GM12801 (cell line): ENCODE data around the gene SEMA4D.

Source experiments
- CTCF ChIP-seq: IDR thresholded peaks from one replicate; pipeline ENCODE4 v1.5.1; 2011; ENCODE audit warnings: control low read depth; ENCODE audit not compliant: insufficient read length; ENCODE audit errors: extremely low read depth

SEMA4D gene

GRCh38 chr9:89541798-89542197, 43.9 kb upstream of the SEMA4D start:
- no peak for TF ChIP-seq CTCF

DNA sequence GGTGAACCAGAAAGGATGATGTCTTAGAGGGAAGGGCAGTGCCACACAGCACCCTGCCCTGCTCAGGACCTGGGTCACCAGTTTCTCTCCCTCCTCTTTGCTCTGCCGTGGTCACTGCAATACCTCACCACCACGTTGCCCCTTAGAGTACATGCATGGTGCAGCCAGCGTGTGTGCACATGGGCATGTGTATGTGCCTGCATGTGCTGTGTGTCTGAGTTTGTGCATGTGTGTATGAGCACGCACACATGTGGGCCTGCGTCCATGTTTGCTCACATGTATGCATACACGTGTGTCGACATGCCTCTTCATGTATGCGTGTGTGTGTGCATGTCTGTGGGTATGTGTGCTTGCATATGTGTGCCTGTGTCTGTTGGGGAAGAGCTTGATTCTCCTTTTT, 41.5 kb upstream of the SEMA4D start:
- no peak for TF ChIP-seq CTCF

- TF ChIP-seq CTCF = no peak
These were observed 41.0 kb upstream of the SEMA4D start for GRCh38 chr9:89538871-89539270.

DNA sequence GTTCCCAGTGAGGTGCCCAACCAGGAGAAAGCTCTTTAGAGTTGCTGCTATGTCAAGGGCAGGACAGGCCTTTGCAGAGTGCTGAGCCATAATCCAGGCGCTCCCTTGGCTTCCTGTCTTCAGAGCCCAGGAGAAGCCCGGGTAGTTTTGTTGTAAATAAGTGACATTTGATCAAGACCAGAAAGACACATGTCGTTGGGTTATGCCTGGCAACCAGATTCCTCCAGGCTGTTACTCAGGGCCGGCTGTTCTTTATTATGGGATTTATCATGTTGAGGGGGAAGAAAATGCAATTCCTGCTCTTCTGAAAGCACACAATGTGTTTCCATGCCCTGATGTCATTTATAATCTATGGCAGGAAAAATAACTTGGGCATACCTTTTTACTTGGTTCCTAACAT, 39.3 kb upstream of the SEMA4D start:
- no peak for TF ChIP-seq CTCF

DNA sequence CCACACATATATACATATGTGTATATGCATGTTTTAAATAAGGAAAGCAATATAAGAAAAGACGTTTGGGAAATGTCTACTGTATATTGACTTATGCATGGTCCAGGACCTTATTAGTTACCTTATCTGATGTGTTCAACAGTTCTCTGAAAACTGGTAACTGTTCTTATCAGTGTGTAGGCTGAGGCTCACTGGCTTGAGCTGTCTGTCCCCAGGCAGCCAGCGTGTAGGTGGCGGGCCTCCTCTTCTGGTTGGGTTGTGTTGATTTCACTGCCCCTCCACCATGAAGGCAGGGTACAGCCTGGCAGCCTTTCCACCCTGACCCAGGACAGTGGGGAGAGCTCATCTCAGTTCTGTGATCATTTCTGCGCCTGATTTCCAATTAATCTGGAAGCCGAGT, 38.7 kb upstream of the SEMA4D start:
- no peak for TF ChIP-seq CTCF

GRCh38 chr9:89536145-89536574, 38.2 kb upstream of the SEMA4D start:
- no peak for TF ChIP-seq CTCF

DNA sequence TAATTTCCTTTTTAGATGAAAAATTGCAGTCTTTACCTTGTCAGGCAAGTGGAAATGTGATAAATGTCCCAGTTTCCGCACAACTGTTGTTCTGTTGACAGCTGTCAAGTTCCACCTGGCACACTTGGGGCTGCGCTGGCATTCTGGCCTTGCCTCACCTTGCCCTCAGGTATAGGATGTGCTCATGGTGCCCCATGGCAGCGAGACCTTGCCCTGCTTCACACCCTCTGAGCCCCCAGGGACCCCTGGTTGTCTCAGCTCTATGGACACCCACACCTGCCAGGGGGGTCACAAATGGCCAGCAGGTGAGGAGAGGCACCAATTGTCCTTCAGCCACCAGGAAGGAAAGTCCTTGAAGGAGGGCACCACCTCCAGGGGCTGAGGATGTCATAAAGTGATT, 37.5 kb upstream of the SEMA4D start:
- TF ChIP-seq CTCF = no peak
